GM19238 (cell line): Measurements from ENCODE around the gene CENPVL2.
"Not testable (repeated sequence)": the region's sequence is repeated elsewhere in the genome, so short reads cannot be mapped to it uniquely, and the experiment has no call there.

Experiments used
- DNase-seq: peaks from one replicate; pipeline ENCODE4 v3.0.0; 2011; ENCODE audit warnings: low spot score; ENCODE audit not compliant: insufficient read length

The CENPVL2 gene

DNA sequence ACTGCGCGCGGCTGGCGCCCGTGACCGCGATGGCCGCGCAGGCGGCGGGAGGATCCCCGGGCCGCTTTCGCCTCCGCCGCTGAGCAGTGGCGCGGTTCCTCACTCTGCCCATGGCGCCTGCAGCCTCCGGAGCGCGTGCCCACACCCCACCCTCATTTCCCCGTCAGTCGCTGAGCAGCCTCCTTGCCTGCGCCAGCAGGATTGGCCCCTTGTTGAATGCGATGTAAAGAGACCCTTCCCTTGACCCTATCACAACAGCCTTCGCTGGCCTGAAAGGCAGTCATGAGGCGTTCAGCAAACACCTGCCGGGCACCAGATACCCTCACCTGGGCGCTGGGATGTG, at the start of gene CENPVL2:
Gene CENPVL2, minus strand, starts transcription at position 112 of the 343 bp plus-strand sequence. Its CDS starts 0 bp downstream, at position 112.
- DNase-seq, result not testable (repeated sequence)

DNA sequence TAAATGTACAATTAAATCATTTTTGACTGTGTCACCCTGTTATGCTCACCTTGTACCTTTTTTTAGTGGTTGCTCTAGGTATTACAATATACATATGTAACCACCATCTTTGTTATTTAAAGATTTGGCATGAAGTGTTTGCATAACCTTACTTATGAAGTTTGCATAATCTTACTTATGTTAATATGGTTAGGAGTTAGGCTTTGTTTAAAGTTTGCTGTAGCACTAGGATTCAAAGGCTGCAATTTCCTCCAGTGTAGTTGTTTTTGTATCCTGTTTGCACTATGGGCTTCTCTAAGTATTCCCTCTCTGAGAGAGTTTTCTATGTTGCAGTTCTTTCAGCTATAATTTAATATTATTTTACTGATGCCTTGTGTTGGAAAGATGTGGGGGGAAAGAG, 45.6 kb upstream of the CENPVL2 start:
- DNase-seq, result no peak

- DNase-seq, result not testable (repeated sequence)
These were observed 30.5 kb upstream of the CENPVL2 start for GRCh38 chrX:51712943-51713647.

DNA sequence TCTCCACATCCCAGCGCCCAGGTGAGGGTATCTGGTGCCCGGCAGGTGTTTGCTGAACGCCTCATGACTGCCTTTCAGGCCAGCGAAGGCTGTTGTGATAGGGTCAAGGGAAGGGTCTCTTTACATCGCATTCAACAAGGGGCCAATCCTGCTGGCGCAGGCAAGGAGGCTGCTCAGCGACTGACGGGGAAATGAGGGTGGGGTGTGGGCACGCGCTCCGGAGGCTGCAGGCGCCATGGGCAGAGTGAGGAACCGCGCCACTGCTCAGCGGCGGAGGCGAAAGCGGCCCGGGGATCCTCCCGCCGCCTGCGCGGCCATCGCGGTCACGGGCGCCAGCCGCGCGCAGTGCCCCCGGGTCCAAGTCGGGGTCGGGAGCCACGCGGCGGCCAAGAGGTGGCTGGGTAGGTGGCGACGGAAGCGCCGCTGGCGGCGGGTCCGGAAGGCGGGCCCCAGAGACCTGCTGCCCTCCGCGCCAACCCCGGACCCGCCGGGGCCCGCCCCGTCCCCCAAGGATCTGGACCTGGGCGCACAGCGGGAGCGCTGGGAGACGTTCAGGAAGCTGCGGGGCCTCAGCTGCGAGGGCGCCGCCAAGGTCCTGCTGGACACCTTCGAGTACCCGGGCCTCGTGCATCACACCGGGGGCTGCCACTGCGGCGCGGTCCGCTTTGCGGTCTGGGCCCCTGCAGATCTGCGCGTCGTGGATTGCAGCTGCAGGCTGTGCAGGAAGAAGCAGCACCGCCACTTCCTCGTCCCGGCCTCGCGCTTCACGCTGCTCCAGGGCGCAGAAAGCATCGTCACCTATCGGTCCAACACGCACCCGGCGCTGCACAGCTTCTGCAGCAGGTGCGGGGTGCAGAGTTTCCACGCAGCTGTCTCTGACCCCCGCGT, 27.9 kb upstream of the CENPVL2 start, which contains the start of gene CENPVL1:
Gene CENPVL1, plus strand, starts transcription at position 236 of the 888 bp plus-strand sequence. Its CDS starts 0 bp downstream, at position 236.
- not testable (repeated sequence) for DNase-seq

GRCh38 chrX:51697397-51697796, 14.8 kb upstream of the CENPVL2 start:
- no peak for DNase-seq

DNA sequence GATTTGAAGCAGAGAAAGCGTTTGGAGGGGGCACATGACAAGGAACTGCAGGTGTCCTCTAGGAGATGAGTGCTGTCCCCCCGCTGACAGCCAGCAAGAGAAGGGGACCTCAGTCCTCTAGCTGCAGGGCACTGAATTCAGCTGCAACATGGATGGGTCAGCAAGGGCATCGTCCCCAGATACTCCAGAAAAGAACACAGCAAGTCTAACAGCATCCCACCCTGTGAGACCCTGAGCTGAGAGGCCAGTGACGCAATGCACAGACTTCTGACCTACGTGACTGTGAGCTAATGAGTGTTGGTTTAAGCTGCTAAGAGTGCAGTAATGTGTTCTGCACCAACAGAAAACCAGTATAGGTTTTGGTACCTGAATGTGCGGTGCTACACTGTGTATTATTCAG, 11.6 kb upstream of the CENPVL2 start:
- no peak for DNase-seq

DNA sequence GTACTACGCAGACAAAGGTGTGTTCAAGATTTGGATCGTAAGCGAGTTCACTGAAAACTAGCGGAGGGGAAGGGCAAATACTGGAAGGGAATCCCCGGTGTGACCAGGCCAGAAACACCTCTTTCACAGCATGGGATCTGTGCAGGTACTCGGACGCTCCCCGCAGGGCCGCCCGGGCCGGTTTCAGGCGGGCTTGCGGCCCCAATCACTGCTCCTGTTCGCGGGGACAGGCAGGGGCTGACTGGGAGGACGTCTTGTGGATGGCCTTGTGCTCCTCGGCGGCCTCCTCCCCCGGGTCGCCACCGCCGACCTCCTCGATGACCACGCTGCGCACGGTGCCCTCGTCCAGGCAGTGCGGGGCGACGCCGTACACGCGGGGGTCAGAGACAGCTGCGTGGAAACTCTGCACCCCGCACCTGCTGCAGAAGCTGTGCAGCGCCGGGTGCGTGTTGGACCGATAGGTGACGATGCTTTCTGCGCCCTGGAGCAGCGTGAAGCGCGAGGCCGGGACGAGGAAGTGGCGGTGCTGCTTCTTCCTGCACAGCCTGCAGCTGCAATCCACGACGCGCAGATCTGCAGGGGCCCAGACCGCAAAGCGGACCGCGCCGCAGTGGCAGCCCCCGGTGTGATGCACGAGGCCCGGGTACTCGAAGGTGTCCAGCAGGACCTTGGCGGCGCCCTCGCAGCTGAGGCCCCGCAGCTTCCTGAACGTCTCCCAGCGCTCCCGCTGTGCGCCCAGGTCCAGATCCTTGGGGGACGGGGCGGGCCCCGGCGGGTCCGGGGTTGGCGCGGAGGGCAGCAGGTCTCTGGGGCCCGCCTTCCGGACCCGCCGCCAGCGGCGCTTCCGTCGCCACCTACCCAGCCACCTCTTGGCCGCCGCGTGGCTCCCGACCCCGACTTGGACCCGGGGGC, 567 bp downstream of the CENPVL2 start:
- not testable (repeated sequence) for DNase-seq

DNA sequence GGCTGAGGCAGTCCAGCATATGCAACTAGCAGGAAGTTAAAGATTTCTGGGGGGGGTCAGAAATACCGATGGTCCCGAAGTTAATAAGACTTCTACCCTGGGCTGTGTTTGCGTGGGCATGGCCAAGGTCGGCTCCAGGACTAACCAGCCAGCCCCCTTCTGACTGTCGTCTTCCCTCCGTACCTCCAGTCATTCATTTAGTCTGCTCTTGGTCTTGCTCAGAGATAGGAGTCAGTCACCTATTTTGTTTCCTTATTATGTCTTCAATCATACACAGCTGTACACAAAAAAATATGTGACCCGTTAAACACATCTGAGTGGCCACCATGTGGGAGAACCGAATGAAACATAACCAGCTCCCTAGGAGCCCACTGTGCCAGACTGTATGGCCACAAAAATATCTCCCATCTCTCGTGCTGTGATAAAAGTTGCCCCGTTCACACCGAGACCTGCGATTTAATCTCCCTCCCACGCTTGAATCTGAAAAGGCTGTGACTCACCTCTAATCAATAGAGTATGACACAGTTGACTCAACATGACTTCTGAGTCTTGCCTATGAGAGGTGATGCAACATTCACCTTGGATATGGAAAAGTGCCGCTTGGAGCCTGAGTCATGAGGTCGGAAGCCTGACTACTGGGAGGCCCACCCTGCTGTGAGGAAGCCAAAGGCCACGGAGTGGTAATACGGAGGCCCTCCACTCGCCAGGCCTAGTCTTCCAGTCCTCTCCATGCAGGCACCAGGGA, 2.8 kb downstream of the CENPVL2 start:
- not testable (repeated sequence) for DNase-seq

- DNase-seq, result no peak
These were observed 16.6 kb downstream of the CENPVL2 start for GRCh38 chrX:51665981-51666380.

GRCh38 chrX:51643377-51643776, 39.3 kb downstream of the CENPVL2 start:
- DNase-seq, result no peak

DNA sequence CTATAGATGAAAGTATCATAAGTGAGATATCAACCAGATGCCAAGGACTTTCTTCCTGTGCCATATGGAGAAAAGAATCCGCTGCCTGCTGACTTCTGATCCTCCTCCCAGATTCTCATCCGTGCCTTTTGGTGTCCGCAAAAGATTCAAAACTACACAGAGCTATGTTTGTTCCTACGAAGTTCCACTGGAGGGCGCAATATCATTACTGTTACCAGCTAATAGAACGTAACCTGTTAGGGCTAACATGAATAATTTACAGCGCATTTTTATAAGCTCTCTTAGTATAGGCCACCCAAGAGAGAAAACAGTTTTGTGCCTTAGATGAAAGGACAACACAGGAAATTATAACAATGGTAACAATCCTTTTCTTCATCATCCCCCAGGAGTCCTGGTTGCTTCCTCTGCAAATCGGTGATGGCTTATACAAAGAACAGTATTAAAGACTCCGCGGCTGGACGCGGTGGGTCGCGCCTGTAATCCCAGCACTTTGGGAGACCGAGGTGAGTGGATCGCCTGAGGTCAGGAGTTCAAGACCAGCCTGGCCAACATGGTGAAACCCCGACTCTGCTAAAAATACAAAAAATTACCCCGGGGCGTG, 41.1 kb downstream of the CENPVL2 start:
- no peak for DNase-seq

DNA sequence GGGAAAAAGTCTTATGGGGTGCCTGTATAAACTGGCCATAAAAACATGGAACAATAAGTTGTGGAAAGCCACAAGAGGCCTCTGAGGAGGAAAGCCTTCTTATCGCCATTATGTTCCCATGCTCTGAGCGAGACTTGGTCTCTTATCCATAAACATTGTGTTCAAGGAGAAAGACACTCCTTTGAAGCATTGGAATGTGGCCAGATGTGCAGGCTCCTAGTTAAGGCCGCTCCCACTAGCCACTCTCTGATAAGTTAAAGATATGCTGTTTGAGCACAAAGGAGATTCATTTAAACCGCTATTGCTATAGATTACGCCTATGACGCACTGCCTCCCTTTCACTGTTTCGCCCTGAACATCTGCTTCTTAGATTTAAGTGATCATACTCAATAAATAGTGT, 46.1 kb downstream of the CENPVL2 start:
- not testable (repeated sequence) for DNase-seq
